ENCODE results near the gene SDHD. TPM values are rescaled to one million over a fixed set of nuclear protein-coding genes. Genes with fewer than 3 reads are reported as not detected.

Gene SDHD
- total and polyA plus RNA-seq, 9 of the 15 experiments (the other 6 are each of a cell fraction or from before 2014, with no cell fraction given), result 150 to 1,225 (median 215) TPM

DNA sequence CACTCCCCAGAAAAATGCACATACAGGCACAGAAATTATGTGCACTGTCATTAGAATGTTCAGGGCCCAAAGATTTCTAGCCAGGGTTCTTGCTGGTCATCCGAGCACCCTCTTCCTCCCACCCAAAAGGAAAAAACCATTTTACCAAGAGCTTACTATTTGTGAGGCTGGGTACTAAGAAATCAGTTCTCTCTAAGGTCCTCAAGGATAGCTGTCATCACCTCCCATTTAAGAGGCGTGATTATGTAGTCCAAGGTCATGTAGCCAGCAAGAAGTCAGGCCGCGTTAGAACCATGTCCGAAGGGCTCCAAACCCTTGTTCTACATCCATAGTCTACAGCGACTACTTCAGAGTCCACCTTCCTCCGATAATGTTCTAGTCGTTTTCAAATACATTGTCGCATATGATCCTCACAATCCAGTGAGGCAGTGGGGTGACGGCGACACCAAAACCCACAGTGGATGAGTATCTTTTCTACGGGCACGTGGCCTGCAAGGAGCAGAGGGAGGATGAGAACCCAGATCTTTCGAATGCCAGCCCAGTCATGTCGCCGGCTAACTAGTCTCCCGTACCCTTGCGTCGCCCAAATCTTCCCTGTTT, 751 bp upstream of the SDHD start (continued):
- TF ChIP-seq, protein P1, sequence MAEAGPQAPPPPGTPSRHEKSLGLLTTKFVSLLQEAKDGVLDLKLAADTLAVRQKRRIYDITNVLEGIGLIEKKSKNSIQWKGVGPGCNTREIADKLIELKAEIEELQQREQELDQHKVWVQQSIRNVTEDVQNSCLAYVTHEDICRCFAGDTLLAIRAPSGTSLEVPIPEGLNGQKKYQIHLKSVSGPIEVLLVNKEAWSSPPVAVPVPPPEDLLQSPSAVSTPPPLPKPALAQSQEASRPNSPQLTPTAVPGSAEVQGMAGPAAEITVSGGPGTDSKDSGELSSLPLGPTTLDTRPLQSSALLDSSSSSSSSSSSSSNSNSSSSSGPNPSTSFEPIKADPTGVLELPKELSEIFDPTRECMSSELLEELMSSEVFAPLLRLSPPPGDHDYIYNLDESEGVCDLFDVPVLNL (CRISPR knock-in tag; IDR thresholded peaks at IDR 0.05; ENCODE audit: low read depth), result no peak
- TF ChIP-seq ZBTB8A (IDR thresholded peaks at IDR 0.05; ENCODE audit: partially characterized antibody), result no peak
- TF ChIP-seq STAT5B (CRISPR knock-in tag; IDR thresholded peaks at IDR 0.05), result no peak
- no peak for TF ChIP-seq MAFG (tag; conservative IDR thresholded peaks at IDR 0.05)
- TF ChIP-seq BHLHE40 (IDR thresholded peaks at IDR 0.05; ENCODE audit: low read length), result 0 out of 2 replicates have a peak, but pooled peaks have one; percentile 44
- TF ChIP-seq, protein P2, sequence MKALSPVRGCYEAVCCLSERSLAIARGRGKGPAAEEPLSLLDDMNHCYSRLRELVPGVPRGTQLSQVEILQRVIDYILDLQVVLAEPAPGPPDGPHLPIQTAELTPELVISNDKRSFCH (CRISPR knock-in tag; IDR thresholded peaks at IDR 0.05), result no peak
- TF ChIP-seq, protein P2 (tag; IDR thresholded peaks at IDR 0.05), result no peak
- TF ChIP-seq, protein P3, sequence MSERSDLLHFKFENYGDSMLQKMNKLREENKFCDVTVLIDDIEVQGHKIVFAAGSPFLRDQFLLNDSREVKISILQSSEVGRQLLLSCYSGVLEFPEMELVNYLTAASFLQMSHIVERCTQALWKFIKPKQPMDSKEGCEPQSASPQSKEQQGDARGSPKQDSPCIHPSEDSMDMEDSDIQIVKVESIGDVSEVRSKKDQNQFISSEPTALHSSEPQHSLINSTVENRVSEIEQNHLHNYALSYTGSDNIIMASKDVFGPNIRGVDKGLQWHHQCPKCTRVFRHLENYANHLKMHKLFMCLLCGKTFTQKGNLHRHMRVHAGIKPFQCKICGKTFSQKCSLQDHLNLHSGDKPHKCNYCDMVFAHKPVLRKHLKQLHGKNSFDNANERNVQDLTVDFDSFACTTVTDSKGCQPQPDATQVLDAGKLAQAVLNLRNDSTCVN (CRISPR knock-in tag; IDR thresholded peaks at IDR 0.05), result no peak
- no peak for TF ChIP-seq SMARCE1 (IDR thresholded peaks at IDR 0.05)
- no peak for TF ChIP-seq SREBF1 (IDR thresholded peaks at IDR 0.05; ENCODE audit: borderline replicate concordance, low read depth, low read length)
- no peak for TF ChIP-seq NR2F6 (CRISPR knock-in tag; IDR thresholded peaks at IDR 0.05)
- TF ChIP-seq, protein P4, sequence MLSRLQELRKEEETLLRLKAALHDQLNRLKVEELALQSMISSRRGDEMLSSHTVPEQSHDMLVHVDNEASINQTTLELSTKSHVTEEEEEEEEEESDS (CRISPR knock-in tag; IDR thresholded peaks at IDR 0.05), result no peak
- no peak for TF ChIP-seq MBD2 (IDR thresholded peaks at IDR 0.05; ENCODE audit: borderline replicate concordance, low read depth)
- no peak for TF ChIP-seq RBBP5 (IDR thresholded peaks at IDR 0.05; ENCODE audit: borderline replicate concordance, insufficient read depth, low read length, poor library complexity, severe bottlenecking)
- no peak for TF ChIP-seq TAF7 (tag; IDR thresholded peaks at IDR 0.05)
- TF ChIP-seq, protein P5, sequence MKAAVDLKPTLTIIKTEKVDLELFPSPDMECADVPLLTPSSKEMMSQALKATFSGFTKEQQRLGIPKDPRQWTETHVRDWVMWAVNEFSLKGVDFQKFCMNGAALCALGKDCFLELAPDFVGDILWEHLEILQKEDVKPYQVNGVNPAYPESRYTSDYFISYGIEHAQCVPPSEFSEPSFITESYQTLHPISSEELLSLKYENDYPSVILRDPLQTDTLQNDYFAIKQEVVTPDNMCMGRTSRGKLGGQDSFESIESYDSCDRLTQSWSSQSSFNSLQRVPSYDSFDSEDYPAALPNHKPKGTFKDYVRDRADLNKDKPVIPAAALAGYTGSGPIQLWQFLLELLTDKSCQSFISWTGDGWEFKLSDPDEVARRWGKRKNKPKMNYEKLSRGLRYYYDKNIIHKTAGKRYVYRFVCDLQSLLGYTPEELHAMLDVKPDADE (conservative IDR thresholded peaks at IDR 0.05; ENCODE audit: control insufficient read depth, low read depth, low read length), result no peak
- no peak for TF ChIP-seq SNRNP70 (optimal IDR thresholded peaks at IDR 0.05; ENCODE audit: low read depth, low read length)
- no peak for TF ChIP-seq ZNF668 (CRISPR knock-in tag; IDR thresholded peaks at IDR 0.05)
- TF ChIP-seq ZNF175 (CRISPR knock-in tag; IDR thresholded peaks at IDR 0.05; ENCODE audit: low read depth), result no peak
- no peak for TF ChIP-seq ZNF717 (CRISPR knock-in tag; IDR thresholded peaks at IDR 0.05)
- TF ChIP-seq L3MBTL2 (IDR thresholded peaks at IDR 0.05), result peak; percentile 82
- 0 out of 2 replicates have a peak, but pooled peaks have one; percentile 23 for TF ChIP-seq MIER1 (IDR thresholded peaks at IDR 0.05; ENCODE audit: low read depth)
- TF ChIP-seq NFIC (IDR thresholded peaks at IDR 0.05), result no peak
- TF ChIP-seq RBM34 (IDR thresholded peaks at IDR 0.05; ENCODE audit: borderline replicate concordance, insufficient read depth, low read length), result no peak
- 0 out of 2 replicates have a peak, but pooled peaks have one; percentile 26 for TF ChIP-seq SMARCC2 (IDR thresholded peaks at IDR 0.05; ENCODE audit: low read depth)

Data from K562 (cell line).